CD4-positive, alpha-beta T cell treated with Interleukin-2 at 100 ng/mL for 4 hours (primary cell): Measurements from ENCODE around the gene ZXDA.
"Not testable (repeated sequence)": the region's sequence is repeated elsewhere in the genome, so short reads cannot be mapped to it uniquely, and the experiment has no call there.

Experiments used
- DNase-seq: peaks from one replicate; pipeline ENCODE4 v3.0.0-alpha.2; 2020; ENCODE audit warnings: low spot score

The ZXDA gene, protein sequence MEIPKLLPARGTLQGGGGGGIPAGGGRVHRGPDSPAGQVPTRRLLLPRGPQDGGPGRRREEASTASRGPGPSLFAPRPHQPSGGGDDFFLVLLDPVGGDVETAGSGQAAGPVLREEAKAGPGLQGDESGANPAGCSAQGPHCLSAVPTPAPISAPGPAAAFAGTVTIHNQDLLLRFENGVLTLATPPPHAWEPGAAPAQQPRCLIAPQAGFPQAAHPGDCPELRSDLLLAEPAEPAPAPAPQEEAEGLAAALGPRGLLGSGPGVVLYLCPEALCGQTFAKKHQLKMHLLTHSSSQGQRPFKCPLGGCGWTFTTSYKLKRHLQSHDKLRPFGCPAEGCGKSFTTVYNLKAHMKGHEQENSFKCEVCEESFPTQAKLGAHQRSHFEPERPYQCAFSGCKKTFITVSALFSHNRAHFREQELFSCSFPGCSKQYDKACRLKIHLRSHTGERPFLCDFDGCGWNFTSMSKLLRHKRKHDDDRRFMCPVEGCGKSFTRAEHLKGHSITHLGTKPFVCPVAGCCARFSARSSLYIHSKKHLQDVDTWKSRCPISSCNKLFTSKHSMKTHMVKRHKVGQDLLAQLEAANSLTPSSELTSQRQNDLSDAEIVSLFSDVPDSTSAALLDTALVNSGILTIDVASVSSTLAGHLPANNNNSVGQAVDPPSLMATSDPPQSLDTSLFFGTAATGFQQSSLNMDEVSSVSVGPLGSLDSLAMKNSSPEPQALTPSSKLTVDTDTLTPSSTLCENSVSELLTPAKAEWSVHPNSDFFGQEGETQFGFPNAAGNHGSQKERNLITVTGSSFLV

GRCh38 chrX:57910287-57910912 lies at the start of gene ZXDA:
ZXDA (minus strand) TSS chrX:57910458; CDS start chrX:57910420, 38 bp downstream.
- peak; percentile 57 for DNase-seq

GRCh38 chrX:57952320-57952678 lies 42.0 kb upstream of the ZXDA start:
- no peak for DNase-seq

GRCh38 chrX:57951666-57952319 lies 41.5 kb upstream of the ZXDA start:
- no peak for DNase-seq

GRCh38 chrX:57933321-57933720 lies 23.1 kb upstream of the ZXDA start:
- DNase-seq = no peak

DNA sequence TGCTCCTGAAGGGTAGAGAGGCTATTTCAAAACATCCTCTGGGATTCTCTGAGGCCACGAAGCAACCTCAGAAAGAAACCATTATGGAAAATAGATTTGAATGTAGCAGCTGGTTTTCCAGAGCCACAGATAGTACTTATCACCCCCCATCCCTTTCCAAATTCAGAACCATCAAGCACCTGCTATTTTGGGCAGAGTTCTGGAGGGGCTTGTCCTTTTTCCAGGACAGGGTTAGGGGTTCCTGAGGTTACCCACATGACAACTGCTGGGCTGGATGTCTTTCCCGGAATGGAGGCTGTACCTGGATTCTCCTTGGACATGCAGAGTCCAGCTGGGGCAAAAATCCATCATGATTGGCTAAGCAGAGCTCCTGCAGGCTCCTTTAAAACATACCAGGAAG lies 22.0 kb upstream of the ZXDA start:
- DNase-seq = no peak

- no peak for DNase-seq
Observed at GRCh38 chrX:57930051-57930450, 19.8 kb upstream of the ZXDA start.

- DNase-seq = no peak
Observed at GRCh38 chrX:57929373-57929772, 19.1 kb upstream of the ZXDA start.

DNA sequence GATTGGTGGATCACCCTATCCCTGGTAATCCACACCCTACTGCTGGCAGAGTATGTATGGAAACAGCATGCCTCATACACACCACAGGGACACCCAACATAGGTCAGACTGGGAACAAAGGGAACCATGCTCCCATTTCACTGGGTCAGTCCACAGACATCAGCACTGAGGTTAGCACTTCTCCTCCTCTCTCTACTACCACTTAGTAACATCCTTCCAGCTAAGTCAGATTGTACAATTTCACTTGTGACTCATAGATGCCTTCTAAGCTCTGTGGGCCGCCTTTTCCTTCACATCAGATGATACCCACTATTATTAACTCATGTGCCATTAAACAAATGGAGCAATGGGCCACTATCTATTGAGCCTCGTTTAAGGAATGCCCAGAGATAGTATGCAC lies 15.5 kb upstream of the ZXDA start:
- no peak for DNase-seq

DNA sequence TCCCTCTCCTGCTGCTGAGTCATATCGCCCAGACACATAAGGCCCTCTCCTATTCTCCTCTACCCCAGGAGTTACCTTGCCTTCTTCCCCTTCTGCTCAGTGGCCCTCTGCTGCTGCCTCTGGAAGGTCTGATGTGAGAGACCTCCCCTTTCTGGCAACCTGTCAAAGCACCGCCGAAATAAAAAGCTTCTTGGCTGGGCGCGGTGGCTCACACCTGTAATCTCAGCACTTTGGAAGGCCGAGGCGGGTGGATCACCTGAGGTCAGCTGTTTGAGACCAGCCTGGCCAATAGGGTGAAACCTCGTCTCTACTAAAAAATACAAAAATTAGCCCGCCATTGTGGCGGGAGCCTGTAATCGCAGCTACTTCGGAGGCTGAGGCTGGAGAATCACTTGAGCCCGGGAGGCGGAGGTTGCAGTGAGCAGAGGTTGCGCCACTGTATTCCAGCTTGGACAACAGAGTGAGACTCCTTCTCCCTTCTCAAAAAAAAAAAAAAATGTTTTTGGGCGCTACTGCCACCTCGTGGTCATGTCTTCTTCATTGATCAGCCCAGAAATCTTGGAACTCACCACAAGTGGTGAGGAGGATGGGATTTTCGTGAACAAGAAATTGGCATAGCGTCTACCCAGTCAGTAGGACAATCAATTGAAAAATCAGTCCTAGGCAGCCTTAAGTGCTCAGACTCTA lies 8.6 kb upstream of the ZXDA start:
- peak; percentile 13 for DNase-seq

- DNase-seq = no peak
Observed at GRCh38 chrX:57915680-57916079, 5.4 kb upstream of the ZXDA start.

DNA sequence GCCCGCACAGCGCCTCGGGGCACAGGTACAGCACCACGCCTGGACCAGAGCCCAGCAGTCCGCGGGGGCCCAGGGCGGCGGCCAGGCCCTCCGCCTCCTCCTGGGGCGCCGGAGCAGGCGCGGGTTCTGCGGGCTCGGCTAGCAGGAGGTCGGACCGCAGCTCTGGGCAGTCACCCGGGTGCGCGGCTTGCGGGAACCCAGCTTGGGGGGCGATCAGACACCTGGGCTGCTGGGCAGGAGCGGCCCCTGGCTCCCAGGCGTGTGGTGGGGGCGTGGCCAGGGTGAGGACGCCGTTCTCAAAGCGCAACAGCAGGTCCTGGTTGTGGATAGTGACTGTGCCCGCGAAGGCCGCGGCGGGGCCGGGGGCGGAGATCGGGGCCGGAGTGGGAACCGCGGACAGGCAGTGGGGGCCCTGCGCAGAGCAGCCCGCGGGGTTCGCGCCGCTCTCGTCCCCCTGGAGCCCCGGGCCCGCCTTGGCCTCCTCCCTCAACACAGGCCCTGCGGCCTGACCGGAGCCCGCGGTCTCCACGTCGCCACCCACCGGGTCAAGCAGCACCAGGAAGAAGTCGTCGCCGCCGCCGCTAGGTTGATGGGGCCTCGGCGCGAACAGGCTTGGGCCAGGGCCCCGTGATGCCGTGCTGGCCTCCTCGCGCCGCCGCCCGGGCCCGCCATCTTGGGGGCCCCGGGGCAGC lies 517 bp downstream of the ZXDA start:
- peak; percentile 19 for DNase-seq

GRCh38 chrX:57908972-57909594 lies 1.2 kb downstream of the ZXDA start:
- not testable (repeated sequence) for DNase-seq

DNA sequence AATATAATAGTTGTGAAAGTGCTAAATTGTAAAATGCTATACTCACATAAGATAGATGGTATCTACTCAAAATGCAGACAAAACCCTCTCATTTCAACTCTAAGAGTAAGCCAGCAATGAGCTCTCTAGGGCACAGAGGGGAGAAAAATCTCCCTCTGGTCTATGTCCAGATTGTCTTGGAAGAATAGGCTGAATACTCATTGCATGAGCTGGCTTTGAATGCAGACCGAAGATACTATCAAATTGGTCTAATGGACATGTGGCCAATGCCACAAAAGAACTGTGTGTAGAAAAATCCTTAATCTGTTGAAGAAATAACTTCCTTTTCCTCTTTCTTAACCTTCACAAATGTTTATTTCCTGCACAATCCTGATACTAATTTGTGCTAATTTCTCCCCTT lies 3.5 kb downstream of the ZXDA start:
- no peak for DNase-seq

DNA sequence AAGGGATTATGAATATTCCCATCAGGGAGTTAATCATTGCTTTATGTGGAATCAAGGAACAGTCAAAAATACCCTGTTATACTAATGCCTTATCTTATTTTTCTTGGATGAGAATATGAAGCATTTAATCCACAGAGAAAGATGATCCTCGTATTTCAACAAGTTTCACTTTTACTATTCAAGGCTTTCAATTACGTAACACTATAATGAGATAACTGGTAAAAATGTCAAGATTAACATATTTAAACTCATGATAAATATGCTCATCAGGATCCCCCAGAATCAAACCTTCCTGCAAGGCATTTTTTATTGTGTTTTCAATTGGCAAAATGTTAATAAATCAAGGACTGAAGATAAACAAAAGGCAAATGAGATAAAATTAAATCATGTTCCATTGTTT lies 5.1 kb downstream of the ZXDA start:
- no peak for DNase-seq

GRCh38 chrX:57904176-57904880 lies 5.9 kb downstream of the ZXDA start:
- no peak for DNase-seq

DNA sequence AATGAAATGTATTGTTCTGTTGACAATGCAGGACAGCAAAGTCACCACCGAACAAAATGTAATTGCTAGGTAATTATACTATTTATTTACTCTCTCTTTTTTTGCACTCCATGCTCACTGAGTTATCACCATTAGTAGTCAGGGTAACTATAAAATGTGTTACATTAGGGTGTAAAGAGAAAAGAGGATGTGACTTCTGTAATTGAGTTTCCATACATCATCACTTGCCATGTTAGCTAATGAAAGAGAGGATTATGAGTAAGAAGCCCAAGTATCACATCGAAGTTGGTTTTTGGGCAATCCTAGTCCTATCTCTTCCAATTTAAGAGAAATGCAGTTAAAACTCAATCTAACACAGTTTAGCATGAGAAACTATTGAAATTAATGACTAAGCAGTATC lies 7.6 kb downstream of the ZXDA start:
- DNase-seq = no peak

- no peak for DNase-seq
Observed at GRCh38 chrX:57901466-57901865, 8.8 kb downstream of the ZXDA start.

- no peak for DNase-seq
Observed at GRCh38 chrX:57900975-57901374, 9.3 kb downstream of the ZXDA start.

GRCh38 chrX:57899906-57900305 lies 10.4 kb downstream of the ZXDA start:
- no peak for DNase-seq

DNA sequence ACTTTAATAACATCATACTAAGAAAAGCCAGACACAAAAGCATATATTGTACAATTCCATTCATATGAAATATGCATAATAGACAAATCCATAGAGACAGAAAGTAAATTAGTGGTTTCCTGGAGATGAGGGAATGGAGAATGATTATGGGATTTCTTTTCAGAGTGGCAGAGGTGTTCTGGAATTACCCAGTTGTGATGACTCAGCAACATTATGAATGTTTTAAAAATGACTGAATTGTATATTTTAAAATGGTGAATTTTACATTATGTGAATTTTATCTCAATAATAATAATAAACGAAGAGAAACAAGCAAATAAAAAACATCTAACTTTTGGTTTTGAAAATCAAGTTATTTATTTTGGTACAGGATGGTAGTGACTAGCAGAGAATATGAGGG lies 11.2 kb downstream of the ZXDA start:
- DNase-seq = no peak
